NCI-H460 (cell line): ENCODE data around the gene FRMPD2. TPM values are rescaled to one million over a fixed set of nuclear protein-coding genes. Genes with fewer than 3 reads are reported as not detected.

Experiments used
- DNase-seq: peaks from one replicate; pipeline ENCODE4 v3.0.0-alpha.2; 2016; ENCODE audit warnings: low read depth; ENCODE audit errors: extremely low read depth
- polyA plus RNA-seq: library from polyadenylated mRNA; depleted of rRNA; stranded (reverse); fragments of >200 nt; gene quantifications from 2 replicates; pipeline ENCODE4 v1.2.3, GENCODE V29; 2014; cell fraction: nucleus; rRNA removed
- total RNA-seq: library from RNA; depleted of rRNA; stranded (reverse); fragments of >200 nt; shearing (Covaris generic); gene quantifications from 2 replicates; pipeline ENCODE4 v1.2.3, GENCODE V29; 2014; rRNA removed

FRMPD2 gene
- not detected in 2 replicates for total RNA-seq
- not detected in 2 replicates for polyA plus RNA-seq

GRCh38 chr10:48274636-48275035 is at the start of gene FRMPD2:
Gene FRMPD2 (minus strand): TSS chr10:48274696. CDS start chr10:48274567, 129 bp downstream.
- no peak for DNase-seq

DNA sequence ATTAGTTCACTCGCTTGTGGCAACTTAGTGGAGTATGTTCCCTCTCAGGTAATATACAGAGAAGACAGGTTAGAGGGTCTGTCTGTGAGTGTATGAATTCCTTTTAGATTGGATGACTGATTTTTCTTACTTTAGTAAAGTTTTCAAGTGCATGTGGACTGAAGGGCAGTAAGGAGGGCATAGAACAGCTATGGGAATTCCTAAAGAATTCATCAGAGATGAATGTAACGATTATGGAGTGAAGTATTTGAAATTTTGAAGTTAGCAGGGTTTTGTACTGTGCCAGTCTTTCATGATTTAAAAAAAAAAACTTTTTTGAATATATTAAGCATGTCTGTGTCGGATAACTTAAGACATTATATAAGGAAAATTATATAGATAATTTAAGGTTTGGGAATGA is 47.5 kb upstream of the FRMPD2 start:
- no peak for DNase-seq

DNA sequence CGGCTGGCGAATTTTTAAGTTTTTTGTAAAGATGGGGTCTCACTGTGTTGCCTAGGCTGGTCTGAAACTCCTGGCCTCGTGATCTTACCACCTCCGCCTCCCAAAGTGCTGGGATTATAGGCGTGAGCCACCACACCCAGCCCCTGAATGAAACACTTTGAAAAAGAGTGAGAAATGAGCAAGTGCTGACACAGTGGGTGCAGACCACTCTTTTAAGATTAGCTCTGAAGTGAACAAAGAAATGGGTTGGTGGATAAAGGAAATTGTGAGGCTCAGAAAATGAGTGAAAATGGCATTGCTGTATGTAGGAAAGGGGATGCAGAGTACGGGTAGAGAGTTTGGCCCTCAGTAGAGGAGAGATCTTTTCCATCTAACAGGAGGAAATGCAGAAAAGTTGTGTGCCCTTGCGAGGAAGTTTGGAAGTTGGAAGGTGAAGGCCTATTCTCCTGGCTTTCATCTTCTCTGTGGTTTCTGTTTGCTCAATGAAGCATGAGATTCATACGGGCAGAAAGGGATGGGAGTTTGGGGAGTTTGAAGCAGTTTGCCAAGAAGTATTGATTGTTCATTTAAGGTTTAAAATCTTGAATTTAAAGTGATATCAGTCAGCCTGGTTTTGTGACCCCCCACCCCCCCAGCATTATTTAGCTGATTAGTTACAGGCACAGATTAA is 43.0 kb upstream of the FRMPD2 start:
- no peak for DNase-seq

DNA sequence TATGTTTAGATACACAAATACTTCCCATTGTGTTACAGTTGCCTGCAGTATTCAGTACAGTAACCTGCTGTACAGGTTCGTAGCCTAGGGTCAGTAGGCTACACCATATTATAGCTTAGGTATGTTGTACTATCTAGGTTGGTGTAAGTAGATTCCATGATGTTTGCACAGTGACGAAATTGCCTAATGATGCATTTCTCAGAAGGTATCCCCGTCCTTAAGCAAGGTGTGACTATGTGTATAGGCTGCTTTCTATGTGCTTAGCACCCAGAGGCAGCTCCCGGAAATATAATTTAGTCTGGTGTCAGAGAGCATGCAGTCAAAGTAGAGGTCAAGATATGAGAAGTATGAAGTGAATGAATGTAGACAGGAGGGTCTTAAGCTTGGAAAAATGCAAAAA is 41.7 kb upstream of the FRMPD2 start:
- no peak for DNase-seq

DNA sequence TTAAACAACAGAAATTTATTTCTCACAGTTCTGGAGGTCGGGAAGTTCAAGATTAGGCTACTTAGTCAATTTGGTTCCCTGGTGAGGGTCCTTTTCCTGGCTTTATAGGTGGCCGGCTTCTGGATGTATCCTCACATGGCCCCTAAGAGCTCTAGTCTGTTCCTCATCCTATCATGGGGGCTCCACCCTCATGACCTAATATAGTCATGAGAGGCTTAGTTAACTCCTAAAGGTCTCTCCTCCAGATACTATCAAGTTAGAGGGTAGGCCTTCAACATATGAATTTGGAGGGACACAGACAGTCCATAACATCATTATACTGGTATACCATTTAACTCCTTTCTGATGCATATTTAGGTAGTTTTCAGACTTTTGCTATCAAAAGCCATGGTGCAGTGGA is 39.6 kb upstream of the FRMPD2 start:
- DNase-seq: no peak

- no peak for DNase-seq
Observed at GRCh38 chr10:48309711-48310226, 35.3 kb upstream of the FRMPD2 start.

DNA sequence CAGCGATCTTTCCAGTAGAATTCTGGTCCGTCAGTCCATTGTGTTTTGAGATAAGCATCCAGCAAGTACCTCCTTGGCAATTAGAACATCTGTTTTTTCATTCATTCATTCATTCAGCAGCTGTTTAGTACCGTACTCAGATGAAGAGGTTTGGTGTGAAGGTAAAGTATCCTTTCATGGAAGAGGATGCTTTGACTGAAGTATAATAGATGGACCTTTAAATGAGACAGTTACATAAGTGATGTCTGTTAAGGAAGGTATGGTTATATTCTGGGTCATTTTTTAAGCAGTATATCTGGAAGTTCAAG is 33.2 kb upstream of the FRMPD2 start:
- no peak for DNase-seq

- DNase-seq: peak; percentile 7
Observed at GRCh38 chr10:48306870-48307710, 32.6 kb upstream of the FRMPD2 start.

- DNase-seq: peak; percentile 90
Observed at GRCh38 chr10:48306265-48306869, 31.9 kb upstream of the FRMPD2 start, which contains the start of gene MAPK8. Gene MAPK8 (plus strand): TSS chr10:48306677. CDS start chr10:48401661, 94,984 bp downstream.

- DNase-seq: no peak
Observed at GRCh38 chr10:48305905-48306264, 31.4 kb upstream of the FRMPD2 start.

DNA sequence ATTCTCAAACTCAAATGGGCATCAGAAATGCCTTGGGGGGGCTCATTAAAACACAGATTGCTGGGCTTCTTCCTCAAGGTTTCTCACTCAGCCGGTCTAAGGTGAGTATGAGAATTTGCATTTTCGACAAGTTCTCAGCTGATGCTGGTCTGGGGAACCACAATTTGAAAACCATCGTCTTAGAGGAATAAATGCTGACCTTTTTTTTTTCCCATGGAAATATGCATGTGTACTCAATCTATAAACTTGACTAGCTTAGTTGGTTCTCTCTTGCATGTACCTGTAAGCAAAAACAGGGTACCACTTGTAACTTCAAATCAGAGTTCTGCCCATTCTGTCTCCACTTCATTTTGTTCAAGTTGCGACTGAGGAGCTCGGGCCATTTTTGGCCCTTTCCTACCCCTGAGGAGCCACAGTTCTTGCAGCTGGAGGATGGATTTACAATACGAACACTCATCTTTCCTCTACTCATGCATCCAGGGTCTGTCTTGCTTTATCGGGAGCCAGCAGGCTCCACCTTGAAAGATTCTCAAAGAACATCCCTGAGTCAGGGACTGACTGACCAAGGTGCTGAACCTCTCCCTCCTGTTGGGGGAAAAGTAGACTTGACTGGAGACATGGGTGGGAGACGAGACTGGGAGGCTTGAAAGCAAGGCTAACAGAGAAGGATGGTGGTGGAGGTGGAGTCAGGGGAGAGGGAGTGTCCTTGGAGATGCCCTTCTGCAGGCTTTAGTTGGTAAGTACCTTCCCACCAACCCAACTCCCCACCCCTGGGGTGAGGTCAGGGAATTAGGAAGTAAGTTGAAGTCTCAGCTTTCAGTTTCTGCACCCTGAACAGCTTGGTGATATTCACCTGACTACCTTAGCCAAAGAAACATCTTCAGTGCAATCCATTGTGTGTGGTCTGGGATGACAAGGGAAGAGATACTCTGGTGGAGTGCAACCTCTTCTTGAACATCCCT is 28.3 kb upstream of the FRMPD2 start:
- no peak for DNase-seq

DNA sequence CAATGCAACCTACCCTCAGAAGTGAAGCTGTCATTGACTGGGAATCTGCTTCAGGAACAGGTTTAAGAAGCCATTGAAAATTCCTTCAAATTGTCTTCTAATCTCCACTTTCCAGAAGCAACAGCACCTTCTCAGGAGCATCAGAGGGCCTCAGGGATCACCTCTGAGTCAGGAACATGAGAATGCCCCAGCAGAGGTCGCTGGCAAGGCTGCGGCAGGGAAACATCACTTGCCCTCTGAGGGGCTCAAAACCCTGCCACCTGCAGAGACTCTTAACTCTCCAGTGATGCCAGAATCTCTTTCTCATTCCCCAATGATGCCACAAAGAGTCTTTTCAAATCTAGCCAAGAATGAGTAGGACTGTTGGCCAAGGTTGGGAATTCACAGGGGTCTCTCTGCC is 26.1 kb upstream of the FRMPD2 start:
- DNase-seq: no peak

DNA sequence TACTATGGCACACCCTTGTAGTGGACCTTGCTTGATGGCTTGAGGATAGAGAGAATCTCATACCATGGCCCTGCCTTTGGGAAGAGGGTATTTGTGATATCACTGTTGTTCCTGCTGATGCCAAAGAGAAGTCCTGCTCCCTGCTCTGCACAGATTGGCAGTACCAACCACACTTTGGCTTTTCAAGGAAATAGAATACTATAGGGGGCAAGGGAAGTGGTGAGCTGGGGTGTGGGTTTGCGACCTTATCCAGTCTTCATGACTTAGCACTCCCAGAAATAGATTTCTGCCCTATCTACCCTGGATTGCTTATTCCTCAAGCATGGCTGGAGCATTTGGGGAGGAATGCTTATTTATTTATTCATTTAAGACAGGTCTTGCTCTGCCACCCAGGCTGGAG is 25.2 kb upstream of the FRMPD2 start:
- DNase-seq: no peak

DNA sequence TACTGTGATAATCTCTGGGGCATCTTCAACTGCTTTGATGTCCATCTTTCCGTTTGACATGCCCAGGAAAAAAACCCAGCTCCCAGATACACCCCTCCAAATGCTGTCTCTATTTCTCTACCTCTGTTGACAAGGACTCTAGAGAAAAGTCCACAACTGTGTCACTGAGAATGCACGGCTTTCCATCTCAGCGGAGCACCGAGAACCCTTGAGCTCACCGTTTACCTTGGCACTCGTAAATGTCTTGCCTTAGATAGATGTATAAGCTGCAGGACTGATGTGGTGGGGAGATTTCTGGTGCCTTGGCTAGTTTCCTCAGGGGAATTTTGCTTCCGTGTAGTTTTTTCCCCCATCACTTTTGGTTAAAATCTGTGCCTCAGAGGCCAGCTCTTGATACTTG is 24.6 kb upstream of the FRMPD2 start:
- no peak for DNase-seq

GRCh38 chr10:48296576-48297098 is 22.1 kb upstream of the FRMPD2 start:
- DNase-seq: no peak

DNA sequence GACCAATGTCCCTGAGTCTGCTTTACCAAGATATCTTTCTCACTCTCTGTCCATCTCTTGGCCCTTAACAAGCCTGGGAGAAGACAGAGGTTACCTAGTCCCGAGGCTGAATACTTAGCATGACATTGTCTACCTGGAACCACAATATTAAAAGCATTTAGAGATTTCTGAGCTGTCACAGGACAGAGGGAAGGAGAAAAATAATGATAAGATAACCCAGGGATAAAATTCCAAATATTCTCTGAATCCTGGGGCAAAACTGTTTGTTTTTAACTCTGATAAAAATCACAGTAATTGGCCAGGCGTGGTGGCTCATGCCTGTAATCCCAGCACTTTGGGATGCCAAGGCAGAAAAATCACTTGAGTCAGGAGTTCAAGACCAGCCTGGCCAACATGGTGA is 19.9 kb upstream of the FRMPD2 start:
- DNase-seq: no peak

DNA sequence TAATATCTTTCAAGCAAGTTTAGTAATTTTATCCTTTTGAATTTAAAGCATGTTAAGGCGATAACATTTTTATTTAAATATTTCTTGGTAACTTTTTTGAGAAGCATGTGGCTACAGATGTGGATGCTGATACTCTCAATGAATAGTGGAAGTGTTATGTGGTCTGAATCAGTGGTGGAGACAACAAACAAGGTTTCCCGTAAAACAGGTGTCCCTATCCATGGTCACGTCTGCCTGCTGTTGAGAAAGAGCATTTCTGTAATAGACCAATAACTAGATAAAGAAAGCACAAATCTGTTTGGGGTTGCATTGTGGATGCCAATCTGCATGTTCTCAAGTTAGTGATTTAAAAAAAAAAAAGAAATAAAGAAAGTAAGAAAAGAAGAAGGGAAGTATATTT is 18.1 kb upstream of the FRMPD2 start:
- no peak for DNase-seq

DNA sequence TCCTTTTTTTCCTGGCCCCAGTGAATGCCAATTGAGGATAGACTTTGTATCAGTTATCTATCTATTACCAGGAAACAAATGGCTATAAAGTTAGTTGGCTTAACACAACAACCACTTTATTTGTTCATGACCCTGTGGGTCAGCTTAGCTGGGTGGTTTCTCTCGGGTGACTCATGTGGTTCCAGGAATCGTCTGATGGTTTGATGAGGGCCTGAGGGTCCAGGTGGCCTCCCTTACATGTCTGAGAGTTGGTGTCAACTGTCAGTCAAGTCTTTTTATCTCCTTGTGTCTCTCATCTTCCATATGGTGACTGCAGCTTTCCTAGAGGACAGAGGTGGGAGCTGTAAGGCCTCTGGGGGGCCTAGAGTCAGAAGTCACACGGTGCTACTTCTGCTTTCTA is 16.7 kb upstream of the FRMPD2 start:
- no peak for DNase-seq

DNA sequence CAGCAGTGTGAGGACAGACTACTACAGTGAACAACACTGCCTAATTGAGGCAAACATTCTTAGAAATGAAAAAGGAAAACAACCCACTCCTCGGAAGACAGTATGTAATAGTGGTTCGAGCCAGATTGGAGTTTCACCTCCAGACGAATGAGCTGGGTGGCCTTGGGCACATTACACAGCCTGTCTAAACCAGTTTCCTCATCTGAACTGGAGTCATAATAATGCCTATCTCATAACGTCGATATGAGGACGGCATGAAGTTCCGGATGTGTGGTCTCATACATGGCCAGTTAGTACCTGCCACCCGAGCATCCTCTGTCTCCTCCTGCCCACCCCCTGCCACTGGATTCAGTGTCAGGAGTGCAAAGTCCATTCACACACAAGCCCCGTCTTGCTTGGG is 15.8 kb upstream of the FRMPD2 start:
- no peak for DNase-seq
